C4-2B (cell line): ENCODE results near the gene ECI2.

ENCODE experiments used
- CTCF ChIP-seq: fragments of 450-650 bp; conservative IDR thresholded peaks from 2 replicates; pipeline ENCODE4 v1.5.1; 2017; ENCODE audit warnings: mild to moderate bottlenecking
- ZFX ChIP-seq: fragments of 450-650 bp; IDR thresholded peaks from 2 replicates; pipeline ENCODE4 v1.6.1; 2017

- TF ChIP-seq CTCF (no peak), ZFX (no peak)
Observed at GRCh38 chr6:4128748-4129147, 6.6 kb downstream of the ECI2 start.
